Osteocyte (in vitro differentiated cells): ENCODE results near the gene ZBTB1. TPM values are rescaled to one million over a fixed set of nuclear protein-coding genes. Genes with fewer than 3 reads are reported as not detected.

Source experiments
- DNase-seq: peaks from one replicate; pipeline ENCODE4 v3.0.0; 2021; ENCODE audit warnings: mixed read lengths; ENCODE audit not compliant: unreplicated experiment; ENCODE audit errors: extremely low spot score
- H3K27ac Mint-ChIP-seq: one replicate; pipeline ENCODE4 v1.8.0; 2021; ENCODE audit warnings: mild to moderate bottlenecking, mixed read lengths; ENCODE audit not compliant: unreplicated experiment
- H3K27me3 Mint-ChIP-seq: one replicate; pipeline ENCODE4 v1.8.0; 2021; ENCODE audit warnings: mixed read lengths; ENCODE audit not compliant: unreplicated experiment
- H3K36me3 Mint-ChIP-seq: one replicate; pipeline ENCODE4 v1.8.0; 2021; ENCODE audit warnings: mixed read lengths; ENCODE audit not compliant: unreplicated experiment
- H3K4me1 Mint-ChIP-seq: one replicate; pipeline ENCODE4 v1.8.0; 2021; ENCODE audit warnings: mixed read lengths; ENCODE audit not compliant: unreplicated experiment
- H3K4me3 Mint-ChIP-seq: one replicate; pipeline ENCODE4 v1.8.0; 2021; ENCODE audit warnings: mild to moderate bottlenecking, moderate library complexity, mixed read lengths; ENCODE audit not compliant: unreplicated experiment
- H3K9me3 Mint-ChIP-seq: one replicate; pipeline ENCODE4 v1.8.0; 2021; ENCODE audit warnings: mixed read lengths; ENCODE audit not compliant: unreplicated experiment
- total RNA-seq: library from RNA; stranded (reverse); gene quantifications from 2 replicates; pipeline ENCODE4 v1.2.1, GENCODE V29; 2021
- TF ChIP-seq, protein P1 (sequence below): fragments of 200-600 bp; sonication (generic); IDR thresholded peaks from 2 replicates; pipeline ENCODE4 v1.5.0; 2021; ENCODE audit warnings: antibody characterized with exemption, mild to moderate bottlenecking, moderate library complexity

The ZBTB1 gene
- total RNA-seq, 1 donor from 2014 or later, result 67.0 TPM

DNA sequence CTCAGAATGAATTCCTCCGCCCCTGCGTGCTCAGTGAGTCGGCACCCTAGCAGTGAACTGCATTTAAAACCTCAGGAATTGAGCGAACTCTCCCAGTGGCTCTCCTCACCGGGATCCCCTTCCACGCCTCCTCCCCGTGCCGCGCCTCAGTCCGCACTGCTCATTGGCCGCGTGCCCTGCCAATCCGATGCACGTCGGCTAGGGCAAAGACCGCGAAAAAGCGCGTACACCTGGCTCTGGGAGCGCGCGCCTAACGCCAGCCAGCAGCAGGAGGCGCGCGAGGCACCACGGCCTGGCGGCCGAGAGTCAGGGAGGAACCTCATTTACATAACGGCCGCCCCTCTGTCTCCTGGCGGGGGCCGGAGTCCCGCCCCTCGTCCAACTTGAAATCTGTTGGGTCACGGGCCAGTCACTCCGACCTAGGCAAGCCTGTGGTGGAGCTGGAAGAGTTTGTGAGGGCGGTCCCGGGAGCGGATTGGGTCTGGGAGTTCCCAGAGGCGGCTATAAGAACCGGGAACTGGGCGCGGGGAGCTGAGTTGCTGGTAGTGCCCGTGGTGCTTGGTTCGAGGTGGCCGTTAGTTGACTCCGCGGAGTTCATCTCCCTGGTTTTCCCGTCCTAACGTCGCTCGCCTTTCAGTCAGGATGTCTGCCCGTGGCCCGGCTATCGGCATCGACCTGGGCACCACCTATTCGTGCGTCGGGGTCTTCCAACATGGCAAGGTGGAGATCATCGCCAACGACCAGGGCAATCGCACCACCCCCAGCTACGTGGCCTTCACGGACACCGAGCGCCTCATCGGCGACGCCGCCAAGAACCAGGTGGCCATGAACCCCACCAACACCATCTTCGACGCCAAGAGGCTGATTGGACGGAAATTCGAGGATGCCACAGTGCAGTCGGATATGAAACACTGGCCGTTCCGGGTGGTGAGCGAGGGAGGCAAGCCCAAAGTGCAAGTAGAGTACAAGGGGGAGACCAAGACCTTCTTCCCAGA is 35.9 kb downstream of the ZBTB1 start, which contains the start of gene HSPA2:
Gene HSPA2, plus strand, starts transcription at position 534 of the 995 bp plus-strand sequence. Its CDS starts 109 bp downstream, at position 643.
- H3K27me3 Mint-ChIP-seq, result no peaks in the 10 kb centered on the region
- TF ChIP-seq, protein P1, sequence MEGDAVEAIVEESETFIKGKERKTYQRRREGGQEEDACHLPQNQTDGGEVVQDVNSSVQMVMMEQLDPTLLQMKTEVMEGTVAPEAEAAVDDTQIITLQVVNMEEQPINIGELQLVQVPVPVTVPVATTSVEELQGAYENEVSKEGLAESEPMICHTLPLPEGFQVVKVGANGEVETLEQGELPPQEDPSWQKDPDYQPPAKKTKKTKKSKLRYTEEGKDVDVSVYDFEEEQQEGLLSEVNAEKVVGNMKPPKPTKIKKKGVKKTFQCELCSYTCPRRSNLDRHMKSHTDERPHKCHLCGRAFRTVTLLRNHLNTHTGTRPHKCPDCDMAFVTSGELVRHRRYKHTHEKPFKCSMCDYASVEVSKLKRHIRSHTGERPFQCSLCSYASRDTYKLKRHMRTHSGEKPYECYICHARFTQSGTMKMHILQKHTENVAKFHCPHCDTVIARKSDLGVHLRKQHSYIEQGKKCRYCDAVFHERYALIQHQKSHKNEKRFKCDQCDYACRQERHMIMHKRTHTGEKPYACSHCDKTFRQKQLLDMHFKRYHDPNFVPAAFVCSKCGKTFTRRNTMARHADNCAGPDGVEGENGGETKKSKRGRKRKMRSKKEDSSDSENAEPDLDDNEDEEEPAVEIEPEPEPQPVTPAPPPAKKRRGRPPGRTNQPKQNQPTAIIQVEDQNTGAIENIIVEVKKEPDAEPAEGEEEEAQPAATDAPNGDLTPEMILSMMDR, result peak; percentile 75
- H3K9me3 Mint-ChIP-seq, result no peaks in the 10 kb centered on the region
- no peaks in the 10 kb centered on the region for H3K36me3 Mint-ChIP-seq
- DNase-seq, result peak; percentile 98
- peaks cover 28% of the 10 kb centered on the region for H3K4me1 Mint-ChIP-seq
- H3K27ac Mint-ChIP-seq, result peak within 1 kb of the TSS; percentile 98
- peak within 1 kb of the TSS; percentile 92 for H3K4me3 Mint-ChIP-seq

DNA sequence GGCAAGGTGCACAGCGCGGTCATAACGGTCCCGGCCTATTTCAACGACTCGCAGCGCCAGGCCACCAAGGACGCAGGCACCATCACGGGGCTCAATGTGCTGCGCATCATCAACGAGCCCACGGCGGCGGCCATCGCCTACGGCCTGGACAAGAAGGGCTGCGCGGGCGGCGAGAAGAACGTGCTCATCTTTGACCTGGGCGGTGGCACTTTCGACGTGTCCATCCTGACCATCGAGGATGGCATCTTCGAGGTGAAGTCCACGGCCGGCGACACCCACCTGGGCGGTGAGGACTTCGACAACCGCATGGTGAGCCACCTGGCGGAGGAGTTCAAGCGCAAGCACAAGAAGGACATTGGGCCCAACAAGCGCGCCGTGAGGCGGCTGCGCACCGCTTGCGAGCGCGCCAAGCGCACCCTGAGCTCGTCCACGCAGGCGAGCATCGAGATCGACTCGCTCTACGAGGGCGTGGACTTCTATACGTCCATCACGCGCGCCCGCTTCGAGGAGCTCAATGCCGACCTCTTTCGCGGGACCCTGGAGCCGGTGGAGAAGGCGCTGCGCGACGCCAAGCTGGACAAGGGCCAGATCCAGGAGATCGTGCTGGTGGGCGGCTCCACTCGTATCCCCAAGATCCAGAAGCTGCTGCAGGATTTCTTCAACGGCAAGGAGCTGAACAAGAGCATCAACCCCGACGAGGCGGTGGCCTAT is 36.8 kb downstream of the ZBTB1 start:
- DNase-seq, result no peak
- H3K4me1 Mint-ChIP-seq, result peaks cover 28% of the 10 kb centered on the region
- TF ChIP-seq, protein P1, result no peak
- H3K27me3 Mint-ChIP-seq, result no peaks in the 10 kb centered on the region
- no peak overlapping the region for H3K4me3 Mint-ChIP-seq
- no peaks in the 10 kb centered on the region for H3K9me3 Mint-ChIP-seq
- no peaks in the 10 kb centered on the region for H3K36me3 Mint-ChIP-seq
- H3K27ac Mint-ChIP-seq, result no peak overlapping the region

DNA sequence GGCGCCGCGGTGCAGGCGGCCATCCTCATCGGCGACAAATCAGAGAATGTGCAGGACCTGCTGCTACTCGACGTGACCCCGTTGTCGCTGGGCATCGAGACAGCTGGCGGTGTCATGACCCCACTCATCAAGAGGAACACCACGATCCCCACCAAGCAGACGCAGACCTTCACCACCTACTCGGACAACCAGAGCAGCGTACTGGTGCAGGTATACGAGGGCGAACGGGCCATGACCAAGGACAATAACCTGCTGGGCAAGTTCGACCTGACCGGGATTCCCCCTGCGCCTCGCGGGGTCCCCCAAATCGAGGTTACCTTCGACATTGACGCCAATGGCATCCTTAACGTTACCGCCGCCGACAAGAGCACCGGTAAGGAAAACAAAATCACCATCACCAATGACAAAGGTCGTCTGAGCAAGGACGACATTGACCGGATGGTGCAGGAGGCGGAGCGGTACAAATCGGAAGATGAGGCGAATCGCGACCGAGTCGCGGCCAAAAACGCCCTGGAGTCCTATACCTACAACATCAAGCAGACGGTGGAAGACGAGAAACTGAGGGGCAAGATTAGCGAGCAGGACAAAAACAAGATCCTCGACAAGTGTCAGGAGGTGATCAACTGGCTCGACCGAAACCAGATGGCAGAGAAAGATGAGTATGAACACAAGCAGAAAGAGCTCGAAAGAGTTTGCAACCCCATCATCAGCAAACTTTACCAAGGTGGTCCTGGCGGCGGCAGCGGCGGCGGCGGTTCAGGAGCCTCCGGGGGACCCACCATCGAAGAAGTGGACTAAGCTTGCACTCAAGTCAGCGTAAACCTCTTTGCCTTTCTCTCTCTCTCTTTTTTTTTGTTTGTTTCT is 37.6 kb downstream of the ZBTB1 start:
- peak overlapping the region; percentile 25 for H3K27ac Mint-ChIP-seq

DNA sequence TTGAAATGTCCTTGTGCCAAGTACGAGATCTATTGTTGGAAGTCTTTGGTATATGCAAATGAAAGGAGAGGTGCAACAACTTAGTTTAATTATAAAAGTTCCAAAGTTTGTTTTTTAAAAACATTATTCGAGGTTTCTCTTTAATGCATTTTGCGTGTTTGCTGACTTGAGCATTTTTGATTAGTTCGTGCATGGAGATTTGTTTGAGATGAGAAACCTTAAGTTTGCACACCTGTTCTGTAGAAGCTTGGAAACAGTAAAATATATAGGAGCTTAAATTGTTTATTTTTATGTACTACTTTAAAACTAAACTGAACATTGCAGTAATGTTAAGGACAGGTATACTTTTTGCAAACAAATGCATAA is 38.2 kb downstream of the ZBTB1 start:
- H3K27me3 Mint-ChIP-seq, result no peaks in the 10 kb centered on the region
- no peak overlapping the region for H3K27ac Mint-ChIP-seq
- no peaks in the 10 kb centered on the region for H3K9me3 Mint-ChIP-seq
- DNase-seq, result no peak
- H3K36me3 Mint-ChIP-seq, result no peaks in the 10 kb centered on the region
- H3K4me1 Mint-ChIP-seq, result peaks cover 25% of the 10 kb centered on the region
- H3K4me3 Mint-ChIP-seq, result no peak overlapping the region
- TF ChIP-seq, protein P1, result no peak

More for the DNA sequence above, 37.6 kb downstream of the ZBTB1 start:
- TF ChIP-seq, protein P1, result no peak
- peaks cover 25% of the 10 kb centered on the region for H3K4me1 Mint-ChIP-seq
- H3K9me3 Mint-ChIP-seq, result no peaks in the 10 kb centered on the region
- H3K4me3 Mint-ChIP-seq, result no peak overlapping the region
- no peaks in the 10 kb centered on the region for H3K36me3 Mint-ChIP-seq
- DNase-seq, result no peak
- no peaks in the 10 kb centered on the region for H3K27me3 Mint-ChIP-seq
